Testis (tissue), 2 donors: ENCODE data around the gene PDGFD.

ENCODE experiments used
- CTCF ChIP-seq, 3 experiments: fragments of 450-650 bp in 2 of 3; fragments of 200-600 bp in 1 of 3; sonication (generic) in 1 of 3; IDR thresholded peaks; one replicate each; pipeline ENCODE4 v1.5.1; 2016 to 2019; ENCODE audit warnings: antibody characterized with exemption in 3 of 3, mild to moderate bottlenecking in 2 of 3, moderate library complexity in 1 of 3
- POLR2A ChIP-seq: fragments of 450-650 bp; IDR thresholded peaks from one replicate; pipeline ENCODE4 v1.6.1; 2017; ENCODE audit warnings: antibody characterized with exemption, mild to moderate bottlenecking, moderate library complexity

- TF ChIP-seq CTCF (IDR thresholded peaks at IDR 0.05) (no peak), POLR2A (no peak)
Observed at GRCh38 chr11:104092744-104093143, 71.2 kb downstream of the PDGFD start.
